Kasumi-1 (cell line): Measurements from ENCODE around the gene LRFN2.

Experiments used
- DNase-seq, 2 experiments: peaks; one replicate each; lab custom pipeline; 2025; lab: John Stamatoyannopoulos, UW

LRFN2 gene

GRCh38 chr6:40477246-40478126 lies 109.7 kb downstream of the LRFN2 start:
- DNase-seq = no peak

GRCh38 chr6:40476673-40477072 lies 110.5 kb downstream of the LRFN2 start:
- DNase-seq = no peak

- DNase-seq = no peak
These were observed 112.2 kb downstream of the LRFN2 start for GRCh38 chr6:40474937-40475336.

- DNase-seq = no peak
These were observed 114.1 kb downstream of the LRFN2 start for GRCh38 chr6:40473026-40473425.

- no peak for DNase-seq
These were observed 114.8 kb downstream of the LRFN2 start for GRCh38 chr6:40472353-40472752.

DNA sequence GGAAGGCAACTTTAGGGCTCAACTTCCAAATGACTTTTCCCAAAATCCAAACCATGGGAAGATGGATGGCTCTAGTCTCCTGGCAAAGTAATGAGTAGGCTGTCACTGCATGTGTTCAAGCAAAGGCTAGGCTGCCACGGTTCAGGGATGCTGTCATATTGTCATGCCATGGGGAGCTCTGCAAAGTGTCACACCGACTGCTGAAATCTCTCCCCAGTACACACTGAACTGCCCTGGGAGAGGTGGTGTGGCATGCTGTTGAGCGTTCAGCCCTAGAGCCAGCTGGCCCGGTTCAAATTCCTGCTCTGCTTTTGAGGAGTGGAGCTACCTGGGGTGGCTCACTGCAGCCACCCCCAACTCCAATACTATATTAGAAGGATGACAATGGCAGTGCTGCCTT lies 115.9 kb downstream of the LRFN2 start:
- DNase-seq = no peak

DNA sequence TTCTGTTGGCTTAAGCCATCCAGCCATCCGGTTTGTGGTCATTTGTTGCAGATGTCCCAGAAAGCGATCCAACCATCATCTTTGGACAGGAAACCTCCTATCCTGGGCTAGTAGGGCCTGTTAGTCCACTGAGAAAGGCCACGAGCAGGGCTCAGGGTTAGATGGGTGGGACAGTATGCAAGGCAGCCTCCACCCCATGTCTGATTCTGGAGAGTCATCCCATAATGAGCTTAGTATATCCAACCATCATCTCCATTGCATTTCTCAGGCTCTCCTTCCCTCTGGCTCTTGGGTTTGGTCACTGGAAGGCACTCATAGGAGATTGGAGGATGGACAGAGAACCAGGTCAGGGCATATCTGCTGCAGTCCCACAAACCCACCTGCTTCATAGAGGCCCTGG lies 117.8 kb downstream of the LRFN2 start:
- no peak for DNase-seq

- no peak for DNase-seq
These were observed 120.1 kb downstream of the LRFN2 start for GRCh38 chr6:40466986-40467539.

GRCh38 chr6:40461643-40462042 lies 125.5 kb downstream of the LRFN2 start:
- no peak for DNase-seq

- no peak for DNase-seq
These were observed 126.8 kb downstream of the LRFN2 start for GRCh38 chr6:40460380-40460779.

- no peak for DNase-seq
These were observed 129.9 kb downstream of the LRFN2 start for GRCh38 chr6:40457261-40457660.

DNA sequence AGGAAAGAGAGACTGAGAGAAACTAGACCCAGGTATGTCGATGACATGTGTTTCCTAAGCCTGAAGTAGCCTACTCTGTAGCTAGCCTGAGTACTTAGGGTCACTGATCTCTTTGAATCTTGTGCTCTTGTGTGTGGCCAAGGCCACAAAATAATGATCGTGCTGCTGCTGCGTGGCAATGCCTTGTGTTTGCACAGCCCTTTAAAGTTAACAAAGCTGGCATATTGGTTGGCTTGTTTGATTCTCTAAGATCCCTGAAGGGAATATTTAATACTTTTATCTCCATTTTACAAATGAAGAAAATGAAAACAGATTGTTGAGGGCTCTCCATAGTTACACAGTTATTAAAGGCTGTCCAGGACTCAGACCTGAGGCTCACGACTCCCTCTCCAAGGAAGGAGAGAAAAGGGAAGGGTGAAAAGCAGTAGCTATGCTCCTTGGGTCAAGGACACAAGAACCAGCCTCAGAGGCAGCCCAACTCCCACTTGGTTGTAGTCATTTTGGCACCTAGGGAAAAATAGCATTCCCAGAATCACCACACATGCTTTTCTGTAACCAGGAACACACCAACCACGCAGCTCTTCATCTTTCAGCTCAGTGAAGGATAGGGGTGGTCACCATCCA lies 130.7 kb downstream of the LRFN2 start:
- DNase-seq = no peak

GRCh38 chr6:40455686-40456389 lies 131.3 kb downstream of the LRFN2 start:
- DNase-seq = no peak

DNA sequence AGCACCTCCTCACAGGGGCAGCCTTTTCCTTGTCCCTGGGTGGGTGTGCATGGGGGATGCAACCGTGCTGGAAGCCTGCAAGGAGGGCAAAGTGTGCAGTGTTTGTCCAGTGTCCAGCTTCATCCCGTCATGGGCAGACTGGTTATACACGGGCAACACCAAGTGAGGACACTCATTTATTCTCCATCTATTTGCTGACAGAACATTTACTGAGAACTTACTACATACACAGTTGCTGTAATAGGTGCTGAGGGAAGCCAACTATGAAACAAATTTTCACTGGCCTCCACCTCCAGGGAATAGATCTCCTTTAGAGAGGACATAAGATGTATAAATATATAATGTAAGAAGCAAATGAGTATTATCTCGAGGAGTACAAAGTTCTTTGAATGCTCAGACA lies 136.7 kb downstream of the LRFN2 start:
- no peak for DNase-seq

DNA sequence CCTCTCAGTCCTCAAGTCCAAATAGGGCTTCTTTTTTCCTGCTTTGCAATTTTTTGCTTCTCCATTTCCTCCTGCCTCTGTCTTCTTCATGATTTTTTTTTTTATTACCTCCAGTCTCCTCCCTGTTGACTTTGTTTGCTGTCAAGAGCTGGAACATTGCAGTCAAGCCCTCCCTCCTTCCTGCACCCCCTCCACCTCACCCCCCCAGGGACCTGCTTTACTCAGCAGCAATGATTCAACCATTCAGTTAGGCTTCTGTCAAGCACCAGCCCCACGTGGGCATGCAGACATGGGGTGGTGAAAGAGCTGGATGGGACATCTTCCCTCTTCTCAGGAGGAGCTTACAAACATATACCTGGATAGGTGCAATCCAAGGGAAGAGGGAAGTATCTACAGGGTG lies 142.4 kb downstream of the LRFN2 start:
- no peak for DNase-seq

DNA sequence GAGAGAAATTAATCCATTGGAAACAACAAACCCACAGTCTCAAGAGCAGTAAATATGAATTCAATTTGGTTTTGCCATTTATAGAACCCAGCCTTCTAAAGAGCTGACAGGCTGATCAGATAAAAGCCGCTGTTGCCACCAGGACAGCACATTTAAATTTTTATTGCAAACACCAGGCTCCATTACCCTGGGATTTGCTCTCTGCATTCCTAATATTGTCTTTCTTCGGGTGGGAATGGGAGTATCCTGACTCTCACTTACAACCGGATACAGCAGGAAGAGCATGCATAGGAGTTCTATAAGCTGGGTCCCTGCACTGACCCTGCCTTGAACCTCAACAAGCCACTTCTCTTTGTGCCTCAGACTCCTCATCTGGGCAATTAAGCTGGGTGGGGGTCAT lies 142.9 kb downstream of the LRFN2 start:
- no peak for DNase-seq

DNA sequence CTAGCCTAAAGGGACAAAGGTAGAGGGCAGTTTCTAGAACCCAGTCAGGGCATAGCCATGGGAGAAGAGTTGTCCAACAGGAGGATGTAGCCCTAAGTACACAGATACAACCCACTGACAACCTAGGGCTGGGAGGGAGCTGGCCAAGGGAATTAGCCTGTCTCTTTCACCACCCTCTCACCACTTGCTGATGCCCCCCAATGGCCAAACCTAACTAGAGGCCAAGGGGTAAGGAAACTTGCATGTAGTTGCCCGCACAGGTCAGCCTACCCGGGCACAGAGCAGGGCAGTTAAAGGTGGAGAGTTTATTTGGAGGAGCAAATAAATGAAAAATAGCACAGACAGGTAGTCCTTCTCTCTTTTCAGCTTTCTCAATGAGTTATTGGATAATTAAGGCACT lies 143.3 kb downstream of the LRFN2 start:
- DNase-seq = no peak

GRCh38 chr6:40442591-40442990 lies 144.6 kb downstream of the LRFN2 start:
- no peak for DNase-seq

DNA sequence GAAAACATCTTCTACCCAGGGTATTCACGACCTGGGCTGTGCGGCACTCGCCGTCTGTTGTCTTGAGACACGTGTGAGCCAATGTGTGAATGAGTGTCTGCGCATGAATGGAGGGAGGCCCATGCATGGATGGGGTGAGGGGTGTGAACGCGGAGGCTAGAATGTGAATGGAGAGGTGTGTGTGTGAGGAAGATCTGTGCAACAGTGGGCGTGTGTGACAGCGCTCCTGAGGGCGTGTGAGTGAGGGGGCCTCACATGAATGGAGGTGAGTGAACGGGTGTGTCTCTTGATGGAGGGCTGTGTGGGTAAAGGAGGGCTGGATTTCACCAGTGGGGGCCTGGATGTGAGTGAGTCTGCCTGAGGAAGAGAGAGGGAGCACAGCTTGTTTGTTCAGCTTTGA lies 146.0 kb downstream of the LRFN2 start:
- DNase-seq = no peak

DNA sequence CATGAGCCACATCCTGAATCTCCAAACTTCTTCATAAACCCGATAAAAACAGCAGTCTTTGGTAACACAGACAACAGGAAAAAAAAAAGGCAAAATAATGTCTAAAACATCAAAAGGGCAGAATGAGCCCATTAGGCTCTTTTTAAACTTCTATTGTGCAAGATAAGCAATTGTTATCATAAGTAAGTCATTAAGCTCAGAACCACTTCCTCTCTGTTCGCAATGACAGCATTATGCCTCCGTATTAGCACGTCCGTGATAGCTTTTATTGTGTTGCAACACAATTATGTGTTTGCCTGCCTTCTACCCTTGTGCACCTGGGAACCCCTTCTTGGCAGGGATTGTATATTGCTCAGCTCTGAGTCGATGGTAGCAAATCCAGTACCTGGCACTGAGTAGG lies 147.1 kb downstream of the LRFN2 start:
- no peak for DNase-seq

- DNase-seq = no peak
These were observed 148.0 kb downstream of the LRFN2 start for GRCh38 chr6:40439026-40439800.
